Osteocyte (in vitro differentiated cells): ENCODE results near the gene SMIM14. TPM values are rescaled to one million over a fixed set of nuclear protein-coding genes. Genes with fewer than 3 reads are reported as not detected.
"Not testable (repeated sequence)": the region's sequence is repeated elsewhere in the genome, so short reads cannot be mapped to it uniquely, and the experiment has no call there.

Experiments
- DNase-seq: peaks from one replicate; pipeline ENCODE4 v3.0.0; 2021; ENCODE audit warnings: mixed read lengths; ENCODE audit not compliant: unreplicated experiment; ENCODE audit errors: extremely low spot score
- H3K27ac Mint-ChIP-seq: one replicate; pipeline ENCODE4 v1.8.0; 2021; ENCODE audit warnings: mild to moderate bottlenecking, mixed read lengths; ENCODE audit not compliant: unreplicated experiment
- H3K27me3 Mint-ChIP-seq: one replicate; pipeline ENCODE4 v1.8.0; 2021; ENCODE audit warnings: mixed read lengths; ENCODE audit not compliant: unreplicated experiment
- H3K36me3 Mint-ChIP-seq: one replicate; pipeline ENCODE4 v1.8.0; 2021; ENCODE audit warnings: mixed read lengths; ENCODE audit not compliant: unreplicated experiment
- H3K4me1 Mint-ChIP-seq: one replicate; pipeline ENCODE4 v1.8.0; 2021; ENCODE audit warnings: mixed read lengths; ENCODE audit not compliant: unreplicated experiment
- H3K4me3 Mint-ChIP-seq: one replicate; pipeline ENCODE4 v1.8.0; 2021; ENCODE audit warnings: mild to moderate bottlenecking, moderate library complexity, mixed read lengths; ENCODE audit not compliant: unreplicated experiment
- H3K9me3 Mint-ChIP-seq: one replicate; pipeline ENCODE4 v1.8.0; 2021; ENCODE audit warnings: mixed read lengths; ENCODE audit not compliant: unreplicated experiment
- long read RNA-seq: library from polyadenylated mRNA; unstranded; transcript quantifications from one replicate; pipeline ENCODE4 v2.0.0, GENCODE V29; 2021
- total RNA-seq: library from RNA; stranded (reverse); gene quantifications from 2 replicates; pipeline ENCODE4 v1.2.1, GENCODE V29; 2021
- TF ChIP-seq, protein P1 (sequence below): fragments of 200-600 bp; sonication (generic); IDR thresholded peaks from 2 replicates; pipeline ENCODE4 v1.5.0; 2021; ENCODE audit warnings: antibody characterized with exemption, mild to moderate bottlenecking, moderate library complexity

SMIM14 gene
- 67.1 and 73.5 TPM in 2 replicates for total RNA-seq
- long read RNA-seq, full-length matches to known transcripts = 556 of 593 reads
- long read RNA-seq, partial matches to known transcripts = 5 of 593 reads
- long read RNA-seq, other reads (novel, unspliced or antisense) = 32 of 593 reads

DNA sequence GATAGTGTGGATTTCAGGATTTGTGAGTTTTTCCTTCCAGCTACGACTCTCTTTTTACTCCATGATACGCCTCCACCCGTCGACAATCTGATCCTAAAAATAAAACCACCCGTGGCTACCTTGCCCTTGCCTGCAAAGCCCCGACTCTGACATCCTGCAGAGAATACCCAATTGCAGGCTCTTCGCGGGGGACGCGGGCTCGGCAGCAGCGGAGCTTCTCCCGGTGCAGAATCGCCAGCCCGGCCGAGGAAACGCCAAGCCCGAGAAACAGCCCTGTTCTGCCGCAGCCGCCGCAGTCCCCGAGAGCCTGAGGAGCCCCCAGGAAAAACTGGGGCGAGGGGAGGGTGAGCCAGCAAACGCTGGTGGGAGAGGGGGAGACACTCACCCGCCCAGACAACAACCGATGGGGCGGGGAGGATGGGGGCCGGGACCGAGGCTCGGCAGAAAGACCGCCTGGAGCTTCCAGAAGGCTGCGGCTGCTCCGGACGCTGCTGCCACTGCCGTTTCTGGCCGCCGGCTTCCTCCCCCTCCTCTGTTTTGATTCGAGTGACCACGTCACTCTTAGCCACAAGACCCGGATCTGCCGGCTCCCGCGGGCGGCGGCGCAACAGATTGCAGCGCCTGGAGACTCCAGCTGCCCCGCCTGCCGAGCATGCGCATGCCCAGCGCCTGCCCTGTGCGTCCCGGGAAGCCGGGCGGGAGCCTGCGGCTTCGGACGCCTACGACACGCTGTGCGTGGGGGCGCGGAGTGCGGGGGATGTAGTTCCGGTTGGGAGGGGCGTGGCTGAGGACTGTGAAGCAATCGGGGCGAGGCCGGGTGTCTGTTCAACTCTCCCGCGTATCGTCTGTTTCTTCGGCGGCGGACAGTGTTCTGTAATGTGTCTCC is at the start of gene SMIM14:
Gene SMIM14 (minus strand): TSS at position 512 of the 886 bp plus-strand sequence. CDS start 33,720 bp downstream, outside the sequence.
- Mint-ChIP-seq H3K4me1 (peaks cover 40% of the 10 kb centered on the region), H3K27ac (peak within 1 kb of the TSS; percentile 99), H3K4me3 (peak within 1 kb of the TSS; percentile 90)

DNA sequence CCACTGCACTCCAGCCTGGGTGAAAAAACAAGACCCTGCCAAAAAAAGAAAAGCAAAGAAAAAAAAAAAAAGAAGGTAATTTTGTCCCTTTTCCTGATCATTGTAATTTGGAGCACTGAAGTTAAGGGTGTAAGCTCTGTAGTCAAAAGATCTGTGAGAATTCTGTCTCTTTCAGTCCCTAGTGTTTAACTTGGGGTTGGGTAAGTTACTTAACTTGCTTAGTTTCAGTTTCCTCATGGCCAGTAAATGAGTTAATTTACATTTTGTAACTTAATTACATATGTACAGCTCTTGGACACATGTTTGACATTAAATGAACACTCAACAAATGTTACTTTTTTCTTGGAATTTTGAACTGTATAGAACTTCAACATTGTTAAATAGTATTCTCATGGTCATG is 48.3 kb upstream of the SMIM14 start:
- Mint-ChIP-seq H3K4me1 (no peaks in the 10 kb centered on the region), H3K36me3 (no peaks in the 10 kb centered on the region), H3K4me3 (no peak overlapping the region), H3K27ac (no peak overlapping the region), H3K9me3 (no peaks in the 10 kb centered on the region), H3K27me3 (no peaks in the 10 kb centered on the region)
- no peak for DNase-seq
- TF ChIP-seq, protein P1, sequence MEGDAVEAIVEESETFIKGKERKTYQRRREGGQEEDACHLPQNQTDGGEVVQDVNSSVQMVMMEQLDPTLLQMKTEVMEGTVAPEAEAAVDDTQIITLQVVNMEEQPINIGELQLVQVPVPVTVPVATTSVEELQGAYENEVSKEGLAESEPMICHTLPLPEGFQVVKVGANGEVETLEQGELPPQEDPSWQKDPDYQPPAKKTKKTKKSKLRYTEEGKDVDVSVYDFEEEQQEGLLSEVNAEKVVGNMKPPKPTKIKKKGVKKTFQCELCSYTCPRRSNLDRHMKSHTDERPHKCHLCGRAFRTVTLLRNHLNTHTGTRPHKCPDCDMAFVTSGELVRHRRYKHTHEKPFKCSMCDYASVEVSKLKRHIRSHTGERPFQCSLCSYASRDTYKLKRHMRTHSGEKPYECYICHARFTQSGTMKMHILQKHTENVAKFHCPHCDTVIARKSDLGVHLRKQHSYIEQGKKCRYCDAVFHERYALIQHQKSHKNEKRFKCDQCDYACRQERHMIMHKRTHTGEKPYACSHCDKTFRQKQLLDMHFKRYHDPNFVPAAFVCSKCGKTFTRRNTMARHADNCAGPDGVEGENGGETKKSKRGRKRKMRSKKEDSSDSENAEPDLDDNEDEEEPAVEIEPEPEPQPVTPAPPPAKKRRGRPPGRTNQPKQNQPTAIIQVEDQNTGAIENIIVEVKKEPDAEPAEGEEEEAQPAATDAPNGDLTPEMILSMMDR = no peak

More for the DNA sequence above, at the start of gene SMIM14:
- TF ChIP-seq, protein P1 = no peak
- H3K9me3 Mint-ChIP-seq = no peaks in the 10 kb centered on the region
- H3K27me3 Mint-ChIP-seq = no peaks in the 10 kb centered on the region
- H3K36me3 Mint-ChIP-seq = peaks cover 12% of the 10 kb centered on the region
- DNase-seq = peak; percentile 100

DNA sequence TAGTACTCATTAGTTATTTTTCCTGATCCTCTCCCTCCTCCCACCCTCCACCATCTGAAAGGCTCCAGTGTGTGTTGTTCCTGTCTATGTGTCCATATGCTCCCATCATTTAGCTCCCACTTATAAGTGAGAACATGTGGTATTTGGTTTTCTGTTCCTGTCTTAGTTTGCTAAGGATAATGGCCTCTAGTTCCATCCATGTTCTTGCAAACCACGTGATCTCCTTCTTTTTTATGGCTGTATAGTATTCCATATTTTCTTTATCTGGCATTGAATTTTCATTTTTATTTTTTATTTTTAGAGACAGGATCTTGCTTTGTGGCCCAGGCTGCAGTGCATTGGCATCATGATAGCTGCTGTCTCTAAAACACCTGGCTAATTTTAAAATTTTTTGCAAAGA is 47.3 kb upstream of the SMIM14 start:
- no peak overlapping the region for H3K27ac Mint-ChIP-seq
- H3K4me1 Mint-ChIP-seq = no peaks in the 10 kb centered on the region
- H3K36me3 Mint-ChIP-seq = no peaks in the 10 kb centered on the region
- H3K4me3 Mint-ChIP-seq = no peak overlapping the region
- TF ChIP-seq, protein P1 = no peak
- H3K9me3 Mint-ChIP-seq = no peaks in the 10 kb centered on the region
- no peak for DNase-seq
- no peaks in the 10 kb centered on the region for H3K27me3 Mint-ChIP-seq

DNA sequence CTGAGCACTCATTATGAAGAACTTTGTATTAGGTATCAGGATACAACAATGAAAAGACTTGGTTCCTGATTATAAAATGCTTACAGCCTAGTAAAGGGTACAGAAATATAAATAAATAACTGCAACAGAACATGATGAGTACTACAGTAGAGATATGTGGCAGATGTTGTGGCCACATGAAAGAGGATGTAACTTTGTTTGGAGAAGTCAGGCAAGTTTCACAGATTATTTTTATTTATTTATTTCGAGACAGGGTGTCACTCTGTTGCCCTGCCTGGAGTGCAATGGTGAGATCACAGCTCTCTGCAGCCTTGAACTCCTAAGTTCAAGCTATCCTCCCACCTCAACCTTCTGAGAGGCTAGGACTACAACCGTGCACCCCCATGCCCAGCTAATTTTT is 43.5 kb upstream of the SMIM14 start:
- Mint-ChIP-seq H3K9me3 (peaks cover 9% of the 10 kb centered on the region), H3K27me3 (no peaks in the 10 kb centered on the region), H3K4me3 (no peak overlapping the region), H3K4me1 (no peaks in the 10 kb centered on the region), H3K27ac (no peak overlapping the region), H3K36me3 (no peaks in the 10 kb centered on the region)
- no peak for DNase-seq
- TF ChIP-seq, protein P1 = no peak

DNA sequence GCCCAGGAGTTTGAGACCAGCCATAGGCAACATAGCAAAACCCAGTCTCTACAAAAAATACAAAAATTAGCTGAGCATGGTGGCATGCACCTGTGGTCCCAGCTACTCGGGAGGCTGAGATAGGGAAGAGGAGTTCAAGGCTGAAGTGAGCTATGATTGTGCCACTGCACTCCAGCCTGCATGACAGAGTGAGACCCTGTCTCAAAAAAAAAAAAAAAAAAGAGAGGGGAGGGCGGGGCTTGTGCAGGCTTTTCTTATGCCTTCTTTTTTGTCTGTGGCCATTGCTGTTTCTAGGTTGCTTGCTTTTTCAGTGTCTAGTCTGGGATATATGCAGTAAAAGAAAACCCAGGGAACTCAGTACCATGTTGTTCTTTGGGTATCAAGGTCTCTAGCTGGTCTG is 42.3 kb upstream of the SMIM14 start:
- not testable (repeated sequence) for H3K27me3 Mint-ChIP-seq, H3K4me3 Mint-ChIP-seq, H3K4me1 Mint-ChIP-seq, H3K36me3 Mint-ChIP-seq, H3K9me3 Mint-ChIP-seq, H3K27ac Mint-ChIP-seq, DNase-seq

DNA sequence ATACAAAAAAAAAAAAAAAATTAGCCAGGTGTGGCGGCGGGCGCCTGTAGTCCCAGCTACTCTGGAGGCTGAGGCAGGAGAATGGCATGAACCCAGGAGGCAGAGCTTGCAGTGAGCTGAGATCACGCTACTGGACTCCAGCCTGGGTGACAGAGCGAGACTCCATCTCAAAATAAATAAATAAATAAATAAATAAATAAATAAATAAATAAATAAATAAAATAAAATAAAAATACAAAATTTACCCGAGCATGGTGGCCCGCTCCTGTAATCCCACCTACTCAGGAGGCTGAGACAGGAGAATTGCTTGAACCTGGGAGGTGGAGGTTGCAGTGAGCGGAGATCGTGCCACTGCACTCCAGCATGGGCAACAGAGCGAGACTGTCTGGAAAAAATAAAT is 37.0 kb upstream of the SMIM14 start:
- H3K36me3 Mint-ChIP-seq, H3K27ac Mint-ChIP-seq, DNase-seq, H3K27me3 Mint-ChIP-seq, H3K9me3 Mint-ChIP-seq, H3K4me3 Mint-ChIP-seq, H3K4me1 Mint-ChIP-seq: not testable (repeated sequence)

DNA sequence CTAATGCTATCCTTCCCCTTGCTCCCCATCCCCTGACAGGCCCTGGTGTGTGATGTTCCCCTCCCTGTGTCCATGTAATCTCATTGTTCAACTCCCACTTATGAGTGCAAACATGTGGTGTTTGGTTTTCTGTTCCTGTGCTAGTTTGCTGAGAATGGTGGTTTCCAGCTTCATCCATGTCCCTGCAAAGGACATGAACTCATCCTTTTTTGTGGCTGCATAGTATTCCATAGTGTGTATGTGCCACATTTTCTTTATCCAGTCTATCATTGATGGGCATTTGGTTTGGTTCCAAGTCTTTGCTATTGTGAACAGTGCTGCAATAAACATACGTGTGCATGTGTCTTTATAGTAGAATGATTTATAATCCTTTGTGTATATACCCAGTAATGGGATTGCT is 31.6 kb upstream of the SMIM14 start:
- H3K4me1 Mint-ChIP-seq, H3K27ac Mint-ChIP-seq, H3K9me3 Mint-ChIP-seq, DNase-seq, H3K36me3 Mint-ChIP-seq, H3K27me3 Mint-ChIP-seq, H3K4me3 Mint-ChIP-seq: not testable (repeated sequence)
